Breast epithelium (tissue), 3 donors: Measurements from ENCODE around the gene PPP1R16B.

Experiments used
- CTCF ChIP-seq, 3 donors: fragments of 450-650 bp; IDR thresholded peaks; one replicate each; pipeline ENCODE4 v1.5.1; 2016 to 2017; ENCODE audit warnings: antibody characterized with exemption in 3 of 3, mild to moderate bottlenecking in 3 of 3, moderate library complexity in 3 of 3
- POLR2AphosphoS5 ChIP-seq, 3 donors: sonication (generic); formaldehyde crosslinking; IDR thresholded peaks; one replicate each; pipeline ENCODE4 v1.6.1; 2017; ENCODE audit warnings: antibody characterized with exemption in 3 of 3

DNA sequence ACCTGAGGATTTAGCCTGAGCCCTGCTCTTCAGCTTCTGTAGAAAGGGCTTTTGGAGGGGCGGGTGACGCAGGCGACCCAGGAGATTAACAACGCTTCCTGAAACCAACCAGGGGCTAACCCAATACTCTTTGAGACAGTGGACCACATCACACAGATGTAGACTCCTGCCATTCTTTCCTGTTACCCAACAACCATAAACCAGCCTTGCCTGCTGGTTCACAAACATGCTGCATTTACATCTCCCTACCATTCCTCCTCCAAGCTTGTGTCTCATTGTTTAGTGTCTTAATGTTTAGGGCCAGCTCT lies 28.3 kb downstream of the PPP1R16B start:
- no peak for TF ChIP-seq POLR2AphosphoS5 (IDR thresholded peaks at IDR 0.05)
- TF ChIP-seq CTCF (IDR thresholded peaks at IDR 0.05), result no peak
